Neural progenitor cell (in vitro differentiated cells): ENCODE measurements around the gene CBL. TPM values are rescaled to one million over a fixed set of nuclear protein-coding genes. Genes with fewer than 3 reads are reported as not detected.

Experiments used
- DNase-seq: peaks from one replicate; pipeline ENCODE4 v3.0.0-alpha.2; 2016; ENCODE audit warnings: low spot score
- H2AFZ ChIP-seq: fragments of 200-600 bp; sonication (generic); replicated peaks from 2 replicates; pipeline ENCODE4 v1.6.1; 2016; ENCODE audit warnings: antibody characterized with exemption
- H3F3A ChIP-seq: fragments of 200-600 bp; sonication (generic); 2 replicates; pipeline ENCODE4 v1.6.1; 2016; ENCODE audit warnings: antibody characterized with exemption, low read depth
- H3K27ac ChIP-seq: fragments of 200-600 bp; sonication (generic); 2 replicates; pipeline ENCODE4 v1.5.1; 2016; ENCODE audit warnings: mild to moderate bottlenecking
- H3K27me3 ChIP-seq: fragments of 200-600 bp; sonication (generic); 2 replicates; pipeline ENCODE4 v1.6.1; 2016; ENCODE audit warnings: mild to moderate bottlenecking, moderate library complexity
- H3K36me3 ChIP-seq: fragments of 200-600 bp; sonication (generic); 2 replicates; pipeline ENCODE4 v1.5.1; 2016
- H3K4me1 ChIP-seq: fragments of 200-600 bp; sonication (generic); 2 replicates; pipeline ENCODE4 v1.6.1; 2016; ENCODE audit warnings: mixed run types
- H3K4me2 ChIP-seq: fragments of 200-600 bp; sonication (generic); 2 replicates; pipeline ENCODE4 v1.6.1; 2016
- H3K4me3 ChIP-seq: fragments of 200-600 bp; sonication (generic); 2 replicates; pipeline ENCODE4 v1.5.1; 2016
- H3K79me2 ChIP-seq: fragments of 200-600 bp; sonication (generic); 2 replicates; pipeline ENCODE4 v1.6.1; 2016; ENCODE audit warnings: low read depth
- H3K9ac ChIP-seq: fragments of 200-600 bp; sonication (generic); 2 replicates; pipeline ENCODE4 v1.6.1; 2016
- H3K9me3 ChIP-seq: fragments of 200-600 bp; sonication (generic); 2 replicates; pipeline ENCODE4 v1.5.1; 2016; ENCODE audit warnings: low read depth
- H4K20me1 ChIP-seq: fragments of 200-600 bp; sonication (generic); 2 replicates; pipeline ENCODE4 v1.6.1; 2016; ENCODE audit warnings: low read depth
- H3K27ac Mint-ChIP-seq: 3 replicates; pipeline ENCODE4 v1.8.0; 2021; ENCODE audit warnings: mixed read lengths
- H3K27me3 Mint-ChIP-seq: 2 replicates; pipeline ENCODE4 v1.8.0; 2022; ENCODE audit warnings: low read depth, mild to moderate bottlenecking, inconsistent platforms, moderate library complexity, mixed read lengths; ENCODE audit not compliant: insufficient read depth
- H3K36me3 Mint-ChIP-seq: 3 replicates; pipeline ENCODE4 v1.8.0; 2021; ENCODE audit warnings: mixed read lengths
- H3K4me1 Mint-ChIP-seq: 3 replicates; pipeline ENCODE4 v1.8.0; 2021; ENCODE audit warnings: mixed read lengths
- H3K4me3 Mint-ChIP-seq: 3 replicates; pipeline ENCODE4 v1.8.0; 2021; ENCODE audit warnings: mild to moderate bottlenecking, moderate library complexity, mixed read lengths
- H3K9me3 Mint-ChIP-seq: 3 replicates; pipeline ENCODE4 v1.8.0; 2020; ENCODE audit warnings: mixed read lengths
- CTCF ChIP-seq: fragments of 200-600 bp; sonication (generic); IDR thresholded peaks from 2 replicates; pipeline ENCODE4 v1.5.1; 2017; ENCODE audit warnings: antibody characterized with exemption, mild to moderate bottlenecking
- EZH2 ChIP-seq: fragments of 200-600 bp; sonication (generic); IDR thresholded peaks from 2 replicates; pipeline ENCODE4 v1.6.1; 2017; ENCODE audit warnings: antibody characterized with exemption, mild to moderate bottlenecking, moderate library complexity
- EZH2phosphoT487 ChIP-seq: fragments of 200-600 bp; sonication (generic); IDR thresholded peaks from 2 replicates; pipeline ENCODE4 v1.6.1; 2017; ENCODE audit warnings: antibody characterized with exemption
- total RNA-seq: library from RNA; depleted of rRNA; stranded (reverse); fragments of >200 nt; gene quantifications from 2 replicates; pipeline ENCODE4 v1.2.3, GENCODE V29; 2015; ENCODE audit warnings: low replicate concordance

CBL gene
- total RNA-seq, 1 donor from 2014 or later: 20.7 TPM

GRCh38 chr11:119317592-119318239 lies 111.6 kb downstream of the CBL start:
- H3F3A ChIP-seq: peaks cover 42% of the 10 kb centered on the region
- peaks cover 6% of the 10 kb centered on the region for H4K20me1 ChIP-seq
- H3K79me2 ChIP-seq: no peaks in the 10 kb centered on the region
- no peaks in the 10 kb centered on the region for H3K36me3 Mint-ChIP-seq
- peak overlapping the region; percentile 64 for H3K4me3 Mint-ChIP-seq
- peaks cover 15% of the 10 kb centered on the region for H3K27me3 Mint-ChIP-seq
- H3K4me1 Mint-ChIP-seq: peaks cover 39% of the 10 kb centered on the region
- H3K9ac ChIP-seq: no peak overlapping the region
- DNase-seq: no peak
- H3K27me3 ChIP-seq: peaks cover 35% of the 10 kb centered on the region
- no peak overlapping the region for H3K27ac ChIP-seq
- H3K4me2 ChIP-seq: peak overlapping the region; percentile 89
- peaks cover 59% of the 10 kb centered on the region for H3K4me1 ChIP-seq
- no peaks in the 10 kb centered on the region for H3K36me3 ChIP-seq
- peak overlapping the region; percentile 74 for H3K4me3 ChIP-seq
- no peaks in the 10 kb centered on the region for H3K9me3 Mint-ChIP-seq
- peak overlapping the region; percentile 27 for H2AFZ ChIP-seq
- no peak overlapping the region for H3K27ac Mint-ChIP-seq
- TF ChIP-seq CTCF (no peak), EZH2phosphoT487 (no peak), EZH2 (no peak)
- no peaks in the 10 kb centered on the region for H3K9me3 ChIP-seq

- peak; percentile 57 for DNase-seq
- H3K4me1 ChIP-seq: peaks cover 59% of the 10 kb centered on the region
Observed at GRCh38 chr11:119318240-119319135, 112.3 kb downstream of the CBL start.

GRCh38 chr11:119319136-119319699 lies 113.1 kb downstream of the CBL start:
- Mint-ChIP-seq H3K4me3 (peak overlapping the region; percentile 12), H3K36me3 (no peaks in the 10 kb centered on the region), H3K4me1 (peaks cover 48% of the 10 kb centered on the region), H3K27ac (peak overlapping the region; percentile 70), H3K9me3 (no peaks in the 10 kb centered on the region), H3K27me3 (peaks cover 15% of the 10 kb centered on the region)
- Histone ChIP-seq H3K27ac (no peak overlapping the region), H3K4me1 (peaks cover 63% of the 10 kb centered on the region), H3K4me3 (no peak overlapping the region), H2AFZ (peak overlapping the region; percentile 27), H3F3A (peaks cover 49% of the 10 kb centered on the region), H3K9ac (no peak overlapping the region), H3K9me3 (no peaks in the 10 kb centered on the region), H3K27me3 (peaks cover 35% of the 10 kb centered on the region), H4K20me1 (peaks cover 6% of the 10 kb centered on the region), H3K36me3 (no peaks in the 10 kb centered on the region), H3K4me2 (peak overlapping the region; percentile 89), H3K79me2 (no peaks in the 10 kb centered on the region)
- no peak for TF ChIP-seq CTCF
- TF ChIP-seq EZH2phosphoT487: no peak
- TF ChIP-seq EZH2: no peak
- no peak for DNase-seq

More at GRCh38 chr11:119318240-119319135, 112.3 kb downstream of the CBL start:
- no peaks in the 10 kb centered on the region for H3K79me2 ChIP-seq
- peaks cover 35% of the 10 kb centered on the region for H3K27me3 ChIP-seq
- Mint-ChIP-seq H3K27ac (peak overlapping the region; percentile 70), H3K4me1 (peaks cover 42% of the 10 kb centered on the region), H3K4me3 (peak overlapping the region; percentile 12), H3K27me3 (peaks cover 15% of the 10 kb centered on the region), H3K36me3 (no peaks in the 10 kb centered on the region), H3K9me3 (no peaks in the 10 kb centered on the region)
- no peaks in the 10 kb centered on the region for H3K9me3 ChIP-seq
- peak overlapping the region; percentile 89 for H3K4me2 ChIP-seq
- H3K4me3 ChIP-seq: no peak overlapping the region
- H3K27ac ChIP-seq: no peak overlapping the region
- peak overlapping the region; percentile 27 for H2AFZ ChIP-seq
- peaks cover 43% of the 10 kb centered on the region for H3F3A ChIP-seq
- no peaks in the 10 kb centered on the region for H3K36me3 ChIP-seq
- peaks cover 6% of the 10 kb centered on the region for H4K20me1 ChIP-seq
- no peak for TF ChIP-seq CTCF
- TF ChIP-seq EZH2phosphoT487: no peak
- no peak for TF ChIP-seq EZH2
- no peak overlapping the region for H3K9ac ChIP-seq
